ENCODE results near the gene TYMP. TPM values are rescaled to one million over a fixed set of nuclear protein-coding genes. Genes with fewer than 3 reads are reported as not detected.
A peak's percentile ranks its signal among the peaks of the same experiment; 100 is the strongest.

The TYMP gene
- total and polyA plus RNA-seq, 2 of the 8 experiments (the other 6 are each of a cell fraction or from before 2014, with no cell fraction given) = 0.43 to 0.48 TPM

DNA sequence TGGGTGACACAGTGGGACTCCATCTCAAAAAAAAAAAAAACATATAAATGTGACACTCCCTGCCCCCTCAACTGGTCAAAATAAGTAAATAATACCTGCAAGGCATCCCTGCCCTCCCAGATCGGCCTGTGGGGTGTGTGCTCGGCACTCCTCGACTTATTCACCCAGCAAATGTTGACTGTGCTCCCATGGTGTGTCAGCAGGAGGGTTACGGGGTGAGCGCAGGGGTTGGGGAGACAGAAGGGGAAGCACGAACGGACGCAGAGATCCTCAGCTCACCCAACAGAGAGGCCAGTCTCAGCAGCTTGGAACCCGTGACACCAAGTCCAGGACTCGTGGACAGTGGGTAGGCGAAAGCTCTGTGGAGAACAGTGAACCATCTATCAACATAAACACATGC, 50.1 kb downstream of the TYMP start:
- Histone ChIP-seq H2BK20ac (ENCODE audit: low read length) (no peak overlapping the region), H4K20me1 (replicated peaks in 1 of 2; ENCODE audit: control insufficient read depth in 1 of 2, insufficient read depth in 2 of 2, low read length in 2 of 2) (peaks cover 0 to 3% of the 10 kb centered on the region in 2 experiments), H3K4me1 (replicated peaks in 1 of 4; ENCODE audit: control insufficient read depth in 3 of 4, insufficient read depth in 4 of 4, low read length in 3 of 4) (peaks cover 0 to 12% (median 5%) of the 10 kb centered on the region in 4 experiments; a peak in 5 of 7 replicates), H2AFZ (ENCODE audit: low read length) (no peak overlapping the region), H3K79me2 (ENCODE audit: control insufficient read depth in 1 of 2, insufficient read depth in 2 of 2, low read length in 2 of 2) (no peaks in the 10 kb centered on the region), H3K36me3 (ENCODE audit: control insufficient read depth in 2 of 4, insufficient read depth in 4 of 4, low read length in 3 of 4) (0 out of 8 replicates have a peak, but pooled peaks cover 0 to 2% (median 0%) of the 10 kb centered on the region in 4 experiments), H3K4me2 (ENCODE audit: insufficient read depth in 1 of 2, low read depth in 2 of 2, low read length in 2 of 2) (no peak overlapping the region), H4K91ac (replicated peaks; ENCODE audit: insufficient read length, low read length) (no peak overlapping the region), H4K5ac (ENCODE audit: insufficient read length, low read depth, low read length) (no peak overlapping the region), H3K9me3 (ENCODE audit: insufficient read depth in 2 of 2, low read depth in 1 of 2, low read length in 1 of 2) (no peaks in the 10 kb centered on the region), H3K79me1 (ENCODE audit: low read depth, low read length) (no peaks in the 10 kb centered on the region), H3K27ac (ENCODE audit: low read depth, low read length) (no peak overlapping the region), H3K4ac (replicated peaks; ENCODE audit: insufficient read length, low read depth, low read length) (no peak overlapping the region), H2BK15ac (ENCODE audit: low read length) (0 out of 2 replicates have a peak overlapping the region, but pooled peaks have one; percentile 34), H3K18ac (ENCODE audit: extremely low read depth, low read length) (no peak overlapping the region), H2BK5ac (ENCODE audit: low read depth, low read length) (no peak overlapping the region; the same call in 1 of the 2 replicates), H3K4me3 (ENCODE audit: extremely low read depth in 1 of 4, insufficient read depth in 2 of 4, low read depth in 3 of 4, low read length in 4 of 4) (no peak overlapping the region), H3K27me3 (replicated peaks in 1 of 4; ENCODE audit: control insufficient read depth in 3 of 4, extremely low read depth in 1 of 4, insufficient read depth in 3 of 4, low read length in 3 of 4) (peaks cover 1 to 22% (median 13%) of the 10 kb centered on the region in 4 experiments; a peak in 6 of 7 replicates), H3K14ac (ENCODE audit: insufficient read length) (no peak overlapping the region), H3K9ac (replicated peaks in 1 of 4; ENCODE audit: extremely low read depth in 1 of 4, low read depth in 3 of 4, low read length in 3 of 4) (no peak overlapping the region), H2BK120ac (replicated peaks; ENCODE audit: low read depth, low read length) (no peak overlapping the region), H2BK12ac (ENCODE audit: low read depth, low read length) (peak overlapping the region; percentile 12; the same call in 1 of the 2 replicates), H4K8ac (ENCODE audit: extremely low read depth, insufficient read depth, low read length) (peak overlapping the region; percentile 28; the same call in 1 of the 2 replicates), H3K23ac (ENCODE audit: insufficient read length) (no peak overlapping the region), H2AK5ac (ENCODE audit: low read depth, low read length) (no peak overlapping the region), H3K23me2 (ENCODE audit: low read depth, low read length) (peaks cover 7% of the 10 kb centered on the region; the same call in 1 of the 2 replicates), H3K56ac (replicated peaks; ENCODE audit: insufficient read length, low read depth, low read length) (no peak overlapping the region)
- FAIRE-seq (no peak), DNase-seq (ENCODE audit: low read depth in 1 of 2, low spot score in 2 of 2) (no peak)
- 89% methylated on average over 9 of the region's 11 CpGs; no CpG with 5 or more reads in 1 of the 2 experiments for WGBS, 2 experiments (ENCODE audit: extremely low coverage in 1 of 2, insufficient coverage in 1 of 2, insufficient read length in 1 of 2, insufficient replicate concordance in 2 of 2, low coverage in 1 of 2, low lambda C conversion rate in 2 of 2, missing lambda C conversion rate in 1 of 2)
- ChIA-PET CTCF (ENCODE audit: partially characterized antibody) (interaction anchor here (0.7 to 2.0 kb wide), 4 partner anchors 9 to 19 kb away, joined by 3 to 10 read pairs (median 4); no protein-coding TSS in a partner anchor), POLR2A (ENCODE audit: partially characterized antibody) (interaction anchor here (1.3 kb wide), 1 partner anchor 10 kb away, joined by 4 read pairs; no protein-coding TSS in a partner anchor)
- TF ChIP-seq RAD21 (IDR thresholded peaks at IDR 0.05 in 1 of 2, conservative IDR thresholded peaks at IDR 0.05 in 1 of 2; ENCODE audit: low read depth in 2 of 2, low read length in 2 of 2) (no peak), BRCA1 (IDR thresholded peaks at IDR 0.05; ENCODE audit: low read depth, low read length) (no peak), HDAC2 (IDR thresholded peaks at IDR 0.05; ENCODE audit: borderline replicate concordance in 1 of 2, low read depth in 2 of 2, low read length in 2 of 2) (no peak), CBX8 (IDR thresholded peaks at IDR 0.05; ENCODE audit: borderline replicate concordance, low read depth, low read length) (no peak), SAP30 (IDR thresholded peaks at IDR 0.05; ENCODE audit: insufficient read depth, insufficient replicate concordance, low read length) (no peak), BACH1 (IDR thresholded peaks at IDR 0.05; ENCODE audit: low read length) (no peak), RXRA (IDR thresholded peaks at IDR 0.05; ENCODE audit: insufficient read depth, low read depth, low read length) (no peak), SRF (IDR thresholded peaks at IDR 0.05; ENCODE audit: low read depth, low read length) (no peak)
